Trophoblast cell (in vitro differentiated cells and primary cell): ENCODE data around the gene EARS2.

Experiments
- DNase-seq, 2 donors: peaks; one replicate each; pipeline ENCODE4 v3.0.0-alpha.2; 2016
- H2AFZ ChIP-seq: 2 replicates; pipeline ENCODE4 v1.6.1; 2013; ENCODE audit warnings: low read length, moderate library complexity, mild to moderate bottlenecking; ENCODE audit not compliant: insufficient read depth, poor library complexity
- H2AK5ac ChIP-seq: 2 replicates; pipeline ENCODE4 v1.6.1; 2013; ENCODE audit warnings: mild to moderate bottlenecking, low read length
- H2BK120ac ChIP-seq: 2 replicates; pipeline ENCODE4 v1.6.1; 2013; ENCODE audit warnings: low read length, mild to moderate bottlenecking, moderate library complexity; ENCODE audit not compliant: insufficient read depth, poor library complexity
- H2BK12ac ChIP-seq: 2 replicates; pipeline ENCODE4 v1.6.1; 2013; ENCODE audit warnings: mild to moderate bottlenecking, low read length, moderate library complexity
- H2BK5ac ChIP-seq: 2 replicates; pipeline ENCODE4 v1.6.1; 2013; ENCODE audit warnings: low read length, low read depth, moderate library complexity, mild to moderate bottlenecking; ENCODE audit not compliant: poor library complexity
- H3K14ac ChIP-seq: 2 replicates; pipeline ENCODE4 v1.6.1; 2013; ENCODE audit warnings: mild to moderate bottlenecking, low read length
- H3K18ac ChIP-seq: 2 replicates; pipeline ENCODE4 v1.6.1; 2013; ENCODE audit warnings: mild to moderate bottlenecking, low read length
- H3K23ac ChIP-seq: 2 replicates; pipeline ENCODE4 v1.6.1; 2013; ENCODE audit warnings: low read length
- H3K27ac ChIP-seq: 2 replicates; pipeline ENCODE4 v1.5.1; 2013; ENCODE audit warnings: low read depth, mild to moderate bottlenecking, inconsistent platforms, low read length, moderate library complexity
- H3K27me3 ChIP-seq: 2 replicates; pipeline ENCODE4 v1.6.1; 2013; ENCODE audit warnings: inconsistent platforms, mild to moderate bottlenecking, low read length, moderate library complexity; ENCODE audit not compliant: insufficient read depth
- H3K36me3 ChIP-seq, 2 experiments: 1 replicate in 1 of 2; 2 replicates in 1 of 2; pipeline ENCODE4 v1.6.1; 2013; ENCODE audit warnings: low read length in 2 of 2, mild to moderate bottlenecking in 2 of 2, moderate library complexity in 1 of 2; ENCODE audit not compliant: insufficient read depth in 2 of 2, control insufficient read depth in 1 of 2
- H3K4ac ChIP-seq: 2 replicates; pipeline ENCODE4 v1.6.1; 2013; ENCODE audit warnings: low read depth, mild to moderate bottlenecking, low read length, moderate library complexity
- H3K4me1 ChIP-seq, 2 experiments: 1 replicate in 1 of 2; 2 replicates in 1 of 2; pipeline ENCODE4 v1.6.1; 2013; ENCODE audit warnings: low read length in 2 of 2, mild to moderate bottlenecking in 2 of 2, moderate library complexity in 1 of 2; ENCODE audit not compliant: insufficient read depth in 2 of 2, control insufficient read depth in 1 of 2
- H3K4me2 ChIP-seq: 2 replicates; pipeline ENCODE4 v1.6.1; 2013; ENCODE audit warnings: inconsistent platforms, mild to moderate bottlenecking, low read length, moderate library complexity
- H3K4me3 ChIP-seq: 2 replicates; pipeline ENCODE4 v1.5.1; 2013; ENCODE audit warnings: mild to moderate bottlenecking, low read depth, low read length, inconsistent platforms
- H3K79me1 ChIP-seq: one replicate; pipeline ENCODE4 v1.6.1; 2013; ENCODE audit warnings: low read length
- H3K79me2 ChIP-seq: 2 replicates; pipeline ENCODE4 v1.6.1; 2013; ENCODE audit warnings: low read length, mild to moderate bottlenecking; ENCODE audit not compliant: control insufficient read depth, insufficient read depth, poor library complexity
- H3K9ac ChIP-seq: 2 replicates; pipeline ENCODE4 v1.6.1; 2013; ENCODE audit warnings: mild to moderate bottlenecking, low read length
- H3K9me3 ChIP-seq: 2 replicates; pipeline ENCODE4 v1.6.1; 2013; ENCODE audit warnings: low read depth, mild to moderate bottlenecking, control low read depth, inconsistent platforms, low read length; ENCODE audit not compliant: insufficient read depth
- H4K12ac ChIP-seq: 2 replicates; pipeline ENCODE4 v1.6.1; 2013; ENCODE audit warnings: low read depth, mild to moderate bottlenecking, low read length, moderate library complexity
- H4K8ac ChIP-seq: 2 replicates; pipeline ENCODE4 v1.6.1; 2013; ENCODE audit warnings: low read depth, mild to moderate bottlenecking, low read length, moderate library complexity
- H4K91ac ChIP-seq: one replicate; pipeline ENCODE4 v1.6.1; 2013; ENCODE audit warnings: low read depth, mild to moderate bottlenecking, low read length, moderate library complexity
- WGBS: extraction: QIAGEN DNeasy Blood & Tissue Kit; methylation state at CpG from one replicate; pipeline ENCODE4 v1.1.7; 2013; ENCODE audit warnings: missing lambda C conversion rate; ENCODE audit not compliant: insufficient read length, insufficient coverage; ENCODE audit errors: extremely low coverage; 5-methylcytosine and 5-hydroxymethylcytosine counted together

Gene EARS2

GRCh38 chr16:23482778-23483177 lies 74.4 kb downstream of the EARS2 start:
- Histone ChIP-seq H3K27me3 (no peaks in the 10 kb centered on the region), H3K18ac (no peak overlapping the region), H3K14ac (no peak overlapping the region), H3K4ac (no peak overlapping the region), H2AK5ac (no peak overlapping the region), H3K9ac (no peak overlapping the region), H3K4me1 (no peaks in the 10 kb centered on the region), H3K4me2 (no peak overlapping the region), H3K4me3 (no peak overlapping the region), H4K8ac (no peak overlapping the region), H3K36me3 (peaks cover 65 to 77% of the 10 kb centered on the region in 2 experiments), H4K12ac (no peak overlapping the region), H3K79me1 (no peaks in the 10 kb centered on the region), H2BK12ac (no peak overlapping the region), H2BK120ac (no peak overlapping the region), H3K79me2 (no peaks in the 10 kb centered on the region), H2AFZ (no peak overlapping the region), H3K23ac (no peak overlapping the region), H4K91ac (no peak overlapping the region), H2BK5ac (no peak overlapping the region), H3K27ac (no peak overlapping the region), H3K9me3 (no peaks in the 10 kb centered on the region)
- no CpG with 5 or more reads among the region's 14 CpGs for WGBS
- DNase-seq, result no peak

- H3K9me3 ChIP-seq, result no peaks in the 10 kb centered on the region
- no peak overlapping the region for H2BK5ac ChIP-seq
- peaks cover 47 to 69% of the 10 kb centered on the region in 2 experiments for H3K36me3 ChIP-seq
- WGBS, result no CpG with 5 or more reads among the region's 4 CpGs
- H3K79me1 ChIP-seq, result no peaks in the 10 kb centered on the region
- H3K14ac ChIP-seq, result no peak overlapping the region
- H3K79me2 ChIP-seq, result no peaks in the 10 kb centered on the region
- no peaks in the 10 kb centered on the region for H3K27me3 ChIP-seq
- H3K18ac ChIP-seq, result no peak overlapping the region
- no peak overlapping the region for H3K4me2 ChIP-seq
- H3K9ac ChIP-seq, result no peak overlapping the region
- no peak overlapping the region for H2AK5ac ChIP-seq
- no peaks in the 10 kb centered on the region for H3K4me1 ChIP-seq
- no peak overlapping the region for H3K27ac ChIP-seq
- H3K23ac ChIP-seq, result no peak overlapping the region
- H2BK12ac ChIP-seq, result no peak overlapping the region
- H3K4me3 ChIP-seq, result no peak overlapping the region
- no peak for DNase-seq
- H4K91ac ChIP-seq, result no peak overlapping the region
- no peak overlapping the region for H2AFZ ChIP-seq
- H4K12ac ChIP-seq, result no peak overlapping the region
- no peak overlapping the region for H4K8ac ChIP-seq
- no peak overlapping the region for H3K4ac ChIP-seq
- H2BK120ac ChIP-seq, result no peak overlapping the region
These were observed 76.9 kb downstream of the EARS2 start for GRCh38 chr16:23480257-23480656.

- no peak overlapping the region for H2AK5ac ChIP-seq
- WGBS, result no CpG with 5 or more reads among the region's 3 CpGs
- no peak overlapping the region for H2BK12ac ChIP-seq
- H3K4ac ChIP-seq, result no peak overlapping the region
- H2AFZ ChIP-seq, result no peak overlapping the region
- no peak overlapping the region for H3K27ac ChIP-seq
- H3K23ac ChIP-seq, result no peak overlapping the region
- no peak overlapping the region for H3K9ac ChIP-seq
- no peak overlapping the region for H3K4me3 ChIP-seq
- no peaks in the 10 kb centered on the region for H3K4me1 ChIP-seq
- H2BK5ac ChIP-seq, result no peak overlapping the region
- no peak overlapping the region for H3K18ac ChIP-seq
- H4K8ac ChIP-seq, result no peak overlapping the region
- no peak overlapping the region for H4K91ac ChIP-seq
- no peaks in the 10 kb centered on the region for H3K79me2 ChIP-seq
- H4K12ac ChIP-seq, result no peak overlapping the region
- no peak overlapping the region for H3K14ac ChIP-seq
- H3K36me3 ChIP-seq, result peaks cover 45 to 71% of the 10 kb centered on the region in 2 experiments
- no peaks in the 10 kb centered on the region for H3K79me1 ChIP-seq
- H3K27me3 ChIP-seq, result no peaks in the 10 kb centered on the region
- H2BK120ac ChIP-seq, result no peak overlapping the region
- no peaks in the 10 kb centered on the region for H3K9me3 ChIP-seq
- H3K4me2 ChIP-seq, result no peak overlapping the region
- DNase-seq, result no peak
These were observed 78.0 kb downstream of the EARS2 start for GRCh38 chr16:23479138-23479537.

- H3K79me2 ChIP-seq, result no peaks in the 10 kb centered on the region
- peaks cover 45 to 71% of the 10 kb centered on the region in 2 experiments for H3K36me3 ChIP-seq
- H3K4me3 ChIP-seq, result no peak overlapping the region
- no peaks in the 10 kb centered on the region for H3K9me3 ChIP-seq
- H4K91ac ChIP-seq, result no peak overlapping the region
- H3K27ac ChIP-seq, result no peak overlapping the region
- WGBS, result no CpG with 5 or more reads among the region's 3 CpGs
- no peak overlapping the region for H3K14ac ChIP-seq
- no peaks in the 10 kb centered on the region for H3K79me1 ChIP-seq
- H2BK5ac ChIP-seq, result no peak overlapping the region
- H2AK5ac ChIP-seq, result no peak overlapping the region
- H3K27me3 ChIP-seq, result no peaks in the 10 kb centered on the region
- H3K23ac ChIP-seq, result no peak overlapping the region
- H3K9ac ChIP-seq, result no peak overlapping the region
- no peak overlapping the region for H2AFZ ChIP-seq
- no peak overlapping the region for H4K12ac ChIP-seq
- no peak overlapping the region for H3K18ac ChIP-seq
- H3K4me2 ChIP-seq, result no peak overlapping the region
- DNase-seq, result no peak
- no peak overlapping the region for H2BK12ac ChIP-seq
- H3K4ac ChIP-seq, result no peak overlapping the region
- H2BK120ac ChIP-seq, result no peak overlapping the region
- H4K8ac ChIP-seq, result no peak overlapping the region
- H3K4me1 ChIP-seq, result no peaks in the 10 kb centered on the region
These were observed 78.6 kb downstream of the EARS2 start for GRCh38 chr16:23478566-23478965.
